HG03097 (cell line): ENCODE measurements around the gene ATP8A1.

Source experiments
- ATAC-seq: cut with Tn5 transposase; IDR thresholded peaks from one replicate; pipeline ENCODE4 v1.9.1; 2021; ENCODE audit not compliant: unreplicated experiment, low FRiP score

The ATP8A1 gene

DNA sequence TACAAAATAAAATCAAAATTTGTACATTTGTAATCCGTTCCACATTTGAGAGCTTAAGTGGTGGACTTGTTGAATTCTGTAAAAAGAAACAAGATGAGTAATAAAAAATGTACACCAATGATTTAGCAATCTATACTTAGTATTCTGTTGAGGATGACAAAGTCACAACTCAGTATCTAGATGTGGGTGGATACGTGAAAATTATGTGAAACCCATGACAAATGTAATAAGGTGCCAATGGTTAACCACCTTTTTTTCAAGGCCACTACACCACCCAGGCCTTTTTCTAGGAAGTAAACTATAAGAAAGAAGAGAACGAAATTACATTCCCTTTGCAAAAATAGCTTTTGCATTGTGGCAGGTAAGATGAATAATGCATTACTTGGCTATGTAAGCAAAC is 77.0 kb downstream of the ATP8A1 start:
- no peak for ATAC-seq

DNA sequence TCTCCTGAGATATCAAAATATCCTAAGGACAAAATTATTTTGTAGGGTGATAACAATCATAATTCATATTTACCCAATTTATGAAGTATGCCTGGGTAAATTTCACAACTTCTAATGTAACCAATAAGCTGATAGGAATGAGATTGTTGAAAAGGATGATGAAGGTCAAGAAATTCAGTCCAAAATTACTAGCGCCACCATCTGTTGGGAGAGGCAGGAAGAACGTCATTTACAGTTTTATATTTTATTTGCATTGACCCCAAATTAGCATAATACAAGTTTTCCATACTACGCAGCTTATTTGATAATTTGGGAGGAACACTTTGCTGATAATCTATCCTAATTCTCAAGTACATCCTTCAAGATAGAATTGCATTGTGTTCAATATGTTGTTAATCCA is 78.7 kb downstream of the ATP8A1 start:
- no peak for ATAC-seq

DNA sequence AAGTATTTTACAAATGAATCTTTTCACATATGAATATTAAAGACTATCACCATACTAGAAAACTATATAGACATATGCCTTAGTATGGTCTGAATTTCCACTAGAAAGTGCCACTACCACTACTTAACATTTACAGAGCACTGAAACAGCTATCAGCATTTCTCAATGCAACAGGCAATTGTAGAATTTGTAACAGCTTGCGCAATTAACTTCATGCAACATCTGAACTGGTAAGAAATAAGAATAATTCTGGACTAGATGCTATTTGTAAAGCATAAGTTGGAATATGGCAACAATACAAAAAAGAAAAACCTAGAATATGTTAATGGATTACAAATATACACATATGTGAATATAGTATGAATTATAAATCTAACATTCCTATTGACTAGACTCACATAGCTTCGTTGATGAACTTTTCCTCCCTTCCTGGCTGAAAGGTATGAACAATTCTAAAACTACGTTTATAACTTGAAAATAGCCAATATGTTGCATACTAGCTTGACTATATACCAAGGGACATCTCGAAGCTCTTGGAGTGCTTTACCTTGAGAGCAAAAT is 82.0 kb downstream of the ATP8A1 start:
- no peak for ATAC-seq

DNA sequence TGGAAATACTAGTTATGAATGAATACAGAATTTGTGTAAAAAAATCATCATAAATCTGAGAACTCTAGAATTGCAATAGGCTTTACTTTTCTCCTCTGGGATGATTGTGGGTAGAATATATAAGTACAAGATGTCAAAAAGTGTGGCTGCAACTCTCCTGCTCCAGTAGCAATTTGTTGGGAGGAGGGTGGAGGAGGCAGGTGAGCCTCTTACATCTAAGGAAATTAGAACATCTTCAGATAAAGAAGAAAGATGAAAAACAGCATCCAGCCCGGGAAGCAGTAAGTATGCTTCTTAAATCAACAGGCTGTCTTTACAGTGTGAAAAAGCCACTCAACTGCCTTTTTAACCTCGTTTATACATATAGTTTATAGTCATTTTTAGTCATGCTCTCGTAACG is 83.7 kb downstream of the ATP8A1 start:
- no peak for ATAC-seq

DNA sequence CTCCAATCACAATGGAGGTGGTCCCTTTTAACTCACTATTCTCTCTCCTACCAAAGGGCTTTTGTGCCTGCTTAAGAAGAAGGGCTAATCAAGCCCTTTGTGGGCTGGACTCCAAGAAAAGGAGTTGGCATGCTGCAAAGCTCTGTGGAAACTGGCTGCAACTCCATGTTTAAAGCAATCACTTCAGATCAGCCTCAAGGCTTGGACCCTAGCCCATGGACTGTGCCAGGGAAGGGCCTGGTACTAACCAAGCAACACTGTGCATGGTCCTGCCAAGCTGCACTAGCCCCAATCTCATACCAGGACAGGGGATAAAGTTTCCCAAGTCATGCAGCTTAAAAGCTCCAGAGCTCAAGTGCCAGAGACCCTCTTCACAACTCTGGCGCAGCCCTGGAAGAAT is 86.7 kb downstream of the ATP8A1 start:
- ATAC-seq = no peak

DNA sequence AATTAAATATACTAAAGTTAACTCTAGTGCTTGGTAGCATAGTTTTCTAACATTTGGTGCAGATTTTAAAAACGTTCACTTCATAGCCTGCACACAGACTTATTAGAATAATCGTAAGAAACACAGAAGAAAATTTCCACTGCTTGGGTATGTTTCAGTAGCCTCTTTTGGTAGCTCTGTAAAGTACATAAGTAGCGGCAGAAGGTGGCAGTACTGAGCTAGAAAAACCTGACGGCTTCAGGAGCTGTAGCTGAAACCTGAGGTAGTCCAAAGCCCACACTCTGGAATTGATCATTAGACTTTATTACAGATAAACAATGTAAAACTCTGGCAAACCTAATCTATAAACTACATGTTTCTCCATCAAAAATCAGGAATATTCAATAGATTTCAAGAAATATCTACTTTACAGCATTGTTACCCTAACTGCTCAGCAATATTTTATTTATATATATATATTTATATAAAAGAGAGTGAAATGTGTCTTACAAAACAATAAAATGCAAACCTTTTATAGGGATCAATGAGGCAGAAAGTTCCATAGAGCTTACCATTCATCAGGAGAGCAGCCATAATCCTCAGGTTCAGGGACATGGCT is 88.2 kb downstream of the ATP8A1 start:
- peak; percentile 91 for ATAC-seq

DNA sequence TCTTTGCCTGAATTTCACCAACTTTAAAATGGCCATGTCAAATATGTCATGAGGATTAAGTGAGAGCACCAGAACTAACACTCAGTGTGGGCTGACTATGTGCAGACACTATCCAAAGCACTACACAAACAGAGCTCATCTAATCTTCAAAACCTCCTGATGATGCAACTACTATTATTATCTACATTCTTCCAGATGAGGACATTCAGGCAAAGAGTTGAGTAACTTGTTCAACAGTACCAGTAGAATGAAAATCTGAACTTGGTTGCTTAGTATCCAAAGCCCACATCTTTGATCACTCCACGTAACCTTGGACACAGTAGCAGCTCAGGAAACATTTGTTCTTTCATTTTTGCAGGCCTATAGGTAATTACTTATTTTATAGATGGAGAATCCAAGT is 90.1 kb downstream of the ATP8A1 start:
- ATAC-seq = no peak

DNA sequence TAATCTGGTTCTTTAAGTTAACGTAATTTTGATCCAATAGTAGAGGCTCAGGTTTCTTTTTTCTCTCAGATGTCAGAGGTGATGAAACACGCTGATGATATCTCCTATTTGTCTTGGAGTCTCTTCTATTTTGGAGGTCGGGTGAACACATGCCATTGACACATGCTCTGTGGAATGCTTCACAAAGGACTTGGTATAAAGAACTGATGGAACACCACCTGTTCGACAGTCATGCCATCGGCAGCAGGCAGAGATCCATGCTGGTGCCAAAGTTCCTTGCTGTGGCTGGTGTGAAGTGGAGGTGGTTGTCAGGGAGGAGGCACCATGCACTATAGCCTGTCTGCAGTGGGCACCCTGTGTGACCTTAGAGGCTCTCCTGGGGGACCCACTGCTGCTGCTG is 94.9 kb downstream of the ATP8A1 start:
- no peak for ATAC-seq

DNA sequence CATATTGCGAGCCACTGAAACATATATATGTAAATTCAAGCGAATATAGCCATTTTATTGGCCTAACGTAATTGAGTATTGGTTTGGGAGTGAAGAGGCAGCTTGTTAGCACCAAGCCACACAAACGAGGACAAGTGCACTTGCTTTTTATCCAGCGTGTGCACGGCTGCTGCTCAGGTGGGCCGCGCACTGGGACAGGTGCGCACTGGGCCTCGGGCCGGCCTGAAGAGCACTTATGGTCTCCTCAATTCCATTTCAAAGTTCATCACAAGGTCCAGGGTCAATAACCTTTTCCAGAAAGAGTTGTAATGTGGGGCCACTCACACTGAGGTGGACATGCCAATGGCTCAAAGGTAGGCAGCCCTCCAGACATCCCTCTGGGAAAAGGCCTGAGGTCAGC is 95.9 kb downstream of the ATP8A1 start:
- ATAC-seq = no peak

DNA sequence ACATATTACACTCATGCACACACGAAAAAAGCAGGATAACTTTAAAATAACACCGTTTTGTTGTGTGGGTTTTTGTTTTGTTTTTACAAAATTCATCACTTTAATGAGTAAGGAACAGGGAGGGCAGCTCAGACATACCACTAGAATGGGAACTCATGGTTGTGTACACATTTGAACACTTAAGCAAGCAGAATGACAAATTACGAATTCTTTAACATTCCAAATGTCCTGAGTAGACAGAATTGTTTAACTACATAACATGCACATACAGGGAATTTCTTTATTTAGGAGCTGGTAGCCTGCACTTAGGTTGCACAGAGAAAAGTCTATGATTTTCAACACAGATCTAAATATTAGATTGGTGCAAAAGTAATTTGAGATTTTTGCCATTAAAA is 96.4 kb downstream of the ATP8A1 start:
- ATAC-seq = no peak

DNA sequence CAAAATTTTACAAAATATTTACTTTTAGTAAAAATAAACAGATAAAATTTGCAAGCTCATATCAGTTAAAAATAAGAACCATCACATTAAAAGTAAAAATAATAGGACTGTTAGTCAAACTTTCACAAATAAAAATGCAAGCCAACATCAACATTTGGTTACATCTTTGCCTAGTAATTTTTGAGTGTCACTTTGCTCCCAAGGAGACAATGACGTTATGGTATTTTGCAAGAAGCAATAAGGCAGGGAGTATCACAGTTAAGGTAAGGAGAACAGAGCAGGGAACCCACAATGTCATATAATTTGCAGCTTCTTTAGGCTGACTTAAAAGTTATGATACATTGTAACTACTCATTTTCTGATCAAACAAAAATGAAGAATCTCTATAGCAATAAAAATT is 98.7 kb downstream of the ATP8A1 start:
- ATAC-seq = no peak

DNA sequence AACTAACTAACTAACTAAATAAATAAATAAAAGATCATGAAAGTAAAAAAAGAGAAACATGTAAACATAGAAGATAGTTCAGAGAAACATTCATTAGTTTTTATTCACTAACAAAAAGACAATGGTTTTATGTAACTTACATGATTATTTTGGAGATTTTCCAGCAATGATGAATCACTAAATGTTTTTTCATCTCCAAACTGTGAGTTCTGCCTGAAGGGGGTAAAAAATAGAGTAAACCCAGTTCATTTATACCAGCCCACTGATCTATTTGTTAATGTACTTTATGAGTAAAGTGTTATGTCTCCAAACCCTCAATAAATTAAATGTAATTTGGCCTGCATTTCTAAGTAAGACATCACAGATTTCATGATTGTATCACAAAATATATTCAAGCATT is 101.1 kb downstream of the ATP8A1 start:
- ATAC-seq = no peak

DNA sequence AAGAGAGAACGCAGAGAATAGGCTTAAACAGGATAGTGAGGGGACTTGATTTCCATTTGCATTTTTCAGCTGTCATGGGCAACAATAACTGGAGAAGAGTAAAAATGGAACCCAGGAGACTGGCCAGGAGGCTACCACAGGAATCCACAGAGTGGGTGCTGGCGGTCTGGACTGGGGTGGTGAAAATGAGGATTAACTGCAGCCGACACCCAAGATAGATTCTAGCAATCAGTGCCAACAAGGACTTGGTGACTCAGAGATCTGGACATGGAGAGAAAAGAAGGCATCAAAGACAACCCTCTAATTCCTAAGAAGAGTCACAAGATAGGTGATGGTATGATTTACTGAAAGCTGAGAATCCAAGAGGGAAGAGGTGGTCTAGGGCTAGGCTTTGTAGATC is 102.8 kb downstream of the ATP8A1 start:
- no peak for ATAC-seq

DNA sequence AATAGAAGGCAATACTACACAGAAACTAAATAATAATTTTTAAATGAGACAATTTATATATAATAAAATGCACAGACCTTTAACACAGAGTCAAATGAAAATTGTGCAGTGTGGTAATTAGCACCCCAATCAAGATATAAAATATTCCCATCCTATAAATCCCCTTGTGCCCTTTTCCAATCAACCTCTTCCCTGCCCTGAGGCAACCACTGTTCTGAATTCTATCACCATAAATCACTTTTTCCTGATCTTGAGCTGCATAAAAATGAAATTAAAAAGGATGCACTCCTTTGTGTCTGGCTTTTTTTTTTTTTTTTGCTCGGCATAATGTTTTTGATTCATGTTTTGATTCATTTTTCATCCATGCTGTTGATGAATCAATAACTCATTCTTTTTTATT is 107.0 kb downstream of the ATP8A1 start:
- no peak for ATAC-seq

DNA sequence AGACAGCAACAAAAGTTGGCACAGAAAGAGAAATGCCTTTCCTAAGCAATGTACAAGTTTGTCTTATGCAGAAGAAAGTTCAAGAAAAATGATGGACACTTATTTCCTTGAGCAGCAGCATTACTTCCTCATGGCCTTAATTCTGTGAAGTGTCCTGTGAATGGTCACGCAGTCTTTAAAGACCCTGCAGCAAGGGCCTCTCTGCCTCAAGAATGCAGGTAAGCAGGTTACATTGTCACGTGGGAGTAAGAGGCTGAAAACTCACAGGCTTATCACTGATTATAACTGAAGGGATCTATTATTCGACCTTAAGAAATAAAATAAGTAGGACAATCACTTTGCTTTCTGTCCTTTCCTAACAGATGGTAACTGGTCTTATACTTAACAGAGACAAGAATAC is 109.1 kb downstream of the ATP8A1 start:
- no peak for ATAC-seq

DNA sequence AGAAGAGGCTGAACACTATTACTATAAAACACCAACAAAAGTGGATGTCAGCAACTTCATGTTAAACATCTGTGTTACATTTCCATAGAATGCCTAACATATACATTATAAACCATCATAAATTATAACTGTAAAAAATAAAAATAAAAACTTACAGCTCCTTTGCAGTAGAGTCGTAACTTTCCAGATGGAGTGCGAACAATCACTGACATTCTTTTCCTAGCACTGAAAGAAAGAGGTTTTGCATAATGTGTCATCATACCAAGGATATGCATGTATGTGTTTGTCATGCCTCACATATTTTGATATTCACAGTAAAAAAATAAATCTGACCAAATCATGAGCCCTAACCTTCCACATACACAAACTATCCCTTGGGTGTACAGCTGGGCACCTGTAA is 113.1 kb downstream of the ATP8A1 start:
- no peak for ATAC-seq

DNA sequence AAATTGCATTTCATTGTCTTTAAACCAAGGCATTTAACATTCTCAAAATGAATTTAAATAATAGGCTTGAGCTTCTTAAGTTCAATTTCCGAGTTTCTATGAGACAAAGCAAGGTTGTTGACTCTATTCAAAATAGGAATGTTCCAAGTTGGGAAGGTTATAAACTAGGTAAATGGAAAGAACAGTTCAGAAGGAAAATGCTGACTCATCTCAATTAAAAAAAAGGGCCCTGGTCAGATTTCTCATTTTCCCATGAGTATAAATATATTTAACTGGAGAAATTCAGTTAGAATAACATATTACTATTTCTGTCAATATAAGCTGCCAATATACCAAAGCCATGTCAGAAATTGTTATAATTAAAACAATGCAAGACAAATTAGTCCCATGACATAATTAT is 113.8 kb downstream of the ATP8A1 start:
- no peak for ATAC-seq

DNA sequence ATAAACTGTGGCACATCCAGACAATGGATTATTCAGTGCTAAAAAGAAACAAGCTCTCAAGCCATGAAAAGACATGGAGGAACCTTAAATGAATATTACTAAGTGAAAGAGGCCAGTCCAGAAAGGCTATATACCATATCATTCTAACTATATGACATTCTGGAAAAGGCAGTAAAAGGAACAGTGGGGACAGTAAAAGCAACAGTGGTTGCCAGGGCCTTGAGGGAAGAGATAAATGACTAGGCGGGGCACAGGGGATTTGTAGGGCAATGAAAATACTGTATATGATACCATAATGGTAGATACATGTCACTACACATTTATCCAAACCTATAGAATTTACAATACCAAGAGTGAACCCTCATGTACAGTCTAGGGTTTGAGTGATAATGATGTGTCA is 115.3 kb downstream of the ATP8A1 start:
- ATAC-seq = no peak

DNA sequence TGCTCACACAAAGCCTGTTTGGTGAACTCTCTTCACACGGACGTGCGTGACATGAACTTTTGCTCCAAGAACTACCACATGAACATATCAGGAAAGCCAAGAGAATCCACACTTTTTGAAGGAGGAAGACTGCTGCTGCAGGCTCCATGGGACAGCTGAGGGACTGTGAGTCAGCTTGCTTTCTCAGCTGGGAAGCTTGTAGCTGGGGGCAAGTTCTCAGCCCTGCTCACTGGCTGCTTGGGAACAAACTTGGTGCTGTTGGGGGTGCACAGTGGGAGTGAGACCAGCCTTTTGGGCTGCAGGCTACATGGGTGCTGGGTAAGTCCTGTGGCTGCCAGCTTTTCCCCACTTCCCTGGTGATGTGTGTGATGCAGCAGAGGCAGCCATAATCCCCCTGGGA is 123.9 kb downstream of the ATP8A1 start:
- no peak for ATAC-seq

DNA sequence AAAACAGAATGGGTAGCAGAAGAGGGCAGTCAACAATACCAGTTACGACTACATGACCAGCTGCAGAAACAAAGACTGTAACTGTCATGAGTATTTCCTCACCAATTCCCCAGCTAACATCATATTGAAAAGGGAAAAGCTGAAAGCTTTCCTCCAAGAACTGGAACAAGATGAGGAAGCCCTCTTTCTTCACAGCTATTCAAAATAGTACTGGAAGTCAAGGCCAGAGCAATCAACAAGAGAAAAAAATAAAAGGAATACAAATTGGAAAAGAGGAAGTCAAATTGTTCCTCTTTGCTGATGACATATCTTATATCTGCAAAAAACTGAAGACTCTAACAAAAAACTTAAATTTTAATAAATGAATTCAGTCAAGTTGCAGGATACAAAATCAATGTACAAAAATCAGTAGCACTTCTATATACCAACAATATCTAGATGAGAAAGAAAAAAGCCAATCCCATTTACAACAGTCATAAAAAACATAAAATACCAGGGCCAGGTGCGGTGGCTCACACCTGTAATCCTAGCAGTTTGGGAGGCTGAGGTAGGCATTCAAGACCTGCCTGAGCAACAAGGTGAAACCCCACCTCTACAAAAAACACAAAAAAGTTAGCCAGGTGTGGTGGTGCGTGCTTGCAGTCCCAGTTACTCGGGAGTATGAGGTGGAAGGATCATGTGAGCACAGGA is 125.4 kb downstream of the ATP8A1 start:
- no peak for ATAC-seq

DNA sequence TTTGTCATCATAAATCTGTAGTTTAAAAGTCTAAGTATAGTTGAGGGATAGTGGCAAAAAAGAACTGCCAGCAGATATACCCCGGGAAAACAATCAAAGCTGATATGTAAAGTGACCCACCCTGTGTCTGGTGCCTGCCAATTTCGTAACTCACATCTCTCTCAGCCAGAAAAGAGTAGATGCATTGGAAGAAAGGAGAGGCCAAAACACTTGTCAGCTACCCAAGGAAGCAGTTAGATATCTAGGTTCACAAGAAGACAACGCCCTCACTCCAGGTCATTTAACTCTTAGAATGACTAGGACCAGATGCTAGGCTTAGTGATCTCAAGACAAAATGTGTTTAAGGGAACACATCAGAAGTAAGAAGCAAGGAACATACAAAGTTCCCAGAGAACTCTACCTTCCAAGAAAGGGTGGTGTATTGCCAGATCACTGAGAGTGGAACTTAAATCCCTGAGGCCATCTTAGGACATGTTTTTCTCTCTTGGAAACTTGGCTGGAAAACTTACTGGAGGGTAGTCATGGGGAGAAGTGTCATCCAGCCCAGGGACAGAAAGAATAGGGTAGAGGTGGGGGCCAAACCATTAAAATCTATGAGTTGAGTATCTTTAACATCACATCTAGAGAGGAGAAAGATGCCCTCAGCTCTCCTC is 133.7 kb downstream of the ATP8A1 start:
- ATAC-seq = no peak

DNA sequence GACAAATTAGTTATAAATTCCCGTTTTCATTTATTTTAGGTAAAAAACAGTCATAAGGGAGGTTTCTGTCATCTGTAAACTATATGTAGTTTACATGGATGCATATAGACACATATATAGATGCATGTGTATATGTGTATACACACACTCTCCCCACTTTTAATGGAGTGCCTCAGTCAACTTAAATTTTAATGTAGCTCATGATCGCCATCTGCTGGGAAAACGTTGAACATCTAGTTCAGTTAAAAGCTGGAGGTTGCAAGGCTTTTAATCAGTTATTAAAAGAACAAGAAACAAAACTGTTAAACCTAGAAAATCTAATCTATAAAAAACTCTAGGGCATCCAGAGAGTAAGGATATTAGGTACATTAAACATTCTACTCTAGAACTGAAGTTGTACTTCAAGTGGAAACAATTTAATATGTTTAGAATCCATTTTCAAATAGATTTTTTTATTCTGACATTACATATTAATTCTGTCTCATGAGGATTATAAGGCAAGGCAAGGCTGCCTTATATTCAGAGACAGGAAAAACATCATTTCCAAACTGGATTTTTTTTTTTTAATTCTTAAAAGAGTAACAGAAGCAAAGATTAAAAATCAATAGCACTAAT is 137.0 kb downstream of the ATP8A1 start:
- no peak for ATAC-seq
